Testis (tissue), 3 donors: ENCODE results near the gene KMT2B. TPM values are rescaled to one million over a fixed set of nuclear protein-coding genes. Genes with fewer than 3 reads are reported as not detected.

Source experiments
- DNase-seq: peaks from one replicate; pipeline ENCODE4 v3.0.0-alpha.2; 2019
- H3K27ac ChIP-seq, 2 donors: fragments of 200-600 bp; sonication (generic); one replicate each; pipeline ENCODE4 v1.5.1; 2019
- H3K27me3 ChIP-seq: fragments of 200-600 bp; sonication (generic); one replicate; pipeline ENCODE4 v1.5.1; 2019
- H3K36me3 ChIP-seq: fragments of 200-600 bp; sonication (generic); one replicate; pipeline ENCODE4 v1.5.1; 2017; ENCODE audit warnings: low read depth; ENCODE audit errors: missing control alignments
- H3K4me1 ChIP-seq: fragments of 200-600 bp; sonication (generic); one replicate; pipeline ENCODE4 v1.5.1; 2019
- H3K4me3 ChIP-seq, 2 donors: fragments of 200-600 bp; sonication (generic); one replicate each; pipeline ENCODE4 v1.5.1; 2017 to 2019
- H3K9me3 ChIP-seq: fragments of 200-600 bp; sonication (generic); one replicate; pipeline ENCODE4 v1.5.1; 2017
- CTCF ChIP-seq, 3 experiments: fragments of 450-650 bp in 2 of 3; fragments of 200-600 bp in 1 of 3; sonication (generic) in 1 of 3; IDR thresholded peaks; one replicate each; pipeline ENCODE4 v1.5.1; 2016 to 2019; ENCODE audit warnings: antibody characterized with exemption in 3 of 3, mild to moderate bottlenecking in 2 of 3, moderate library complexity in 1 of 3
- POLR2A ChIP-seq: fragments of 450-650 bp; IDR thresholded peaks from one replicate; pipeline ENCODE4 v1.6.1; 2017; ENCODE audit warnings: antibody characterized with exemption, mild to moderate bottlenecking, moderate library complexity
- WGBS, 2 donors: methylation state at CpG; one replicate each; pipeline ENCODE4 v1.1.5; 2018; 5-methylcytosine and 5-hydroxymethylcytosine counted together
- intact Hi-C: fragments of 100-400 bp; cut with DNase I; formaldehyde crosslinking; loops from one replicate; pipeline ENCODE4 v1.15.1; 2023; ENCODE audit warnings: low total_unique reads
- polyA plus RNA-seq: library from polyadenylated mRNA; stranded (reverse); fragments of 350-450 nt; fragmentation: Illumina TruSeq; extraction: RNeasy Lipid Tissue Mini Kit (QIAGEN cat#74804); gene quantifications from one replicate; pipeline ENCODE4 v1.2.3, GENCODE V29; 2014; ENCODE audit warnings: low read depth, low replicate concordance; ENCODE audit not compliant: insufficient read depth
- total RNA-seq, 2 donors: library from RNA; depleted of rRNA; stranded (reverse); fragments of >200 nt; gene quantifications; one replicate each; pipeline ENCODE4 v1.2.3, GENCODE V29; 2016

Gene KMT2B
- total and polyA plus RNA-seq, 3 donors from 2014 or later, result 73.3 to 110 (median 109) TPM

DNA sequence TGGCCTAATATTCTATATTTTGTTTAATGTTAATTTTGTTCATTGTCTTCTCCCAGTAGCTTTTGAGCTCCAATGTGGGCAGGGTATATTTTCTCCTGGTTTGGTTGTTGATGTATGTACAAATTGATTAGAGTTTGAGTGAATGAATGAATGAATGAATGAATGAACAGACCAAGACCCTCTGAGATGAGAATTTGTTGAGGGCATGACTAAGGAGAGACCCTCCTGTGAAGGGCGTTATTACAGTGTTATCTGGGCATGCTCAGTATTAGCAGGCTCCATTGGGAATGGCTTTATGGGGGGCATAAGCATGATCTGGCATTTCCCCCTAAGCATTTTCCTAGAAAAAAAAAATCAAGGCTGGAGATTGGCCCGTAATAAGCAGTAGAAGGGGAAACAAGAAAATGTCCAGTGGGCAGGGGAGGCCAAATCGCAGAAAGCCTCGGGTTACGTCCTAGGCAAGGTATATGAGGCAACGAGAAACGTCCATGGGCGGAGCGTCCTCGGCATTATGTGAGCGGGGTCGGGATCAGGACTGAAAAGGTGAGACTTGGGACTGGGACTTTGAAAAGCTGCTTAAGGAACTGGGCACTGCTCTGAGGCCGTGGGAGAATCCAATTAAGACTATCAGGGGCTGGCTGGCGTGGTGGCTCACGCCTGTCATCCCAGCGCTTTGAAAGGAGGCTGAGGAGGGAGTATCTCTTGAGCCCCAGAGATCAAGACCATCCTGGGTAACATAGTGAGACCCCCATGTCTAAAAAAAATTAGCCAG, 56.7 kb downstream of the KMT2B start:
- Histone ChIP-seq H3K27ac (no peak overlapping the region), H3K4me1 (peaks cover 7% of the 10 kb centered on the region), H3K36me3 (no peaks in the 10 kb centered on the region), H3K4me3 (peak overlapping the region in 1 of 2 donors; percentile 85), H3K27me3 (no peaks in the 10 kb centered on the region), H3K9me3 (no peaks in the 10 kb centered on the region)
- WGBS, 2 donors, result 24 to 48% methylated on average over 16 of the region's 16 CpGs
- intact Hi-C loops, result no loop called here
- TF ChIP-seq POLR2A (no peak), CTCF (IDR thresholded peaks at IDR 0.05) (no peak)
- DNase-seq, result no peak

- Histone ChIP-seq H3K9me3 (no peaks in the 10 kb centered on the region), H3K4me1 (peaks cover 7% of the 10 kb centered on the region), H3K27ac (no peak overlapping the region), H3K4me3 (peak overlapping the region in 1 of 2 donors; percentile 85), H3K36me3 (no peaks in the 10 kb centered on the region), H3K27me3 (no peaks in the 10 kb centered on the region)
- intact Hi-C loops, result no loop called here
- 24 to 26% methylated on average over 9 of the region's 9 CpGs for WGBS, 2 donors
- DNase-seq, result no peak
- no peak for TF ChIP-seq CTCF (IDR thresholded peaks at IDR 0.05)
Observed at GRCh38 chr19:35775046-35775297, 57.2 kb downstream of the KMT2B start.

DNA sequence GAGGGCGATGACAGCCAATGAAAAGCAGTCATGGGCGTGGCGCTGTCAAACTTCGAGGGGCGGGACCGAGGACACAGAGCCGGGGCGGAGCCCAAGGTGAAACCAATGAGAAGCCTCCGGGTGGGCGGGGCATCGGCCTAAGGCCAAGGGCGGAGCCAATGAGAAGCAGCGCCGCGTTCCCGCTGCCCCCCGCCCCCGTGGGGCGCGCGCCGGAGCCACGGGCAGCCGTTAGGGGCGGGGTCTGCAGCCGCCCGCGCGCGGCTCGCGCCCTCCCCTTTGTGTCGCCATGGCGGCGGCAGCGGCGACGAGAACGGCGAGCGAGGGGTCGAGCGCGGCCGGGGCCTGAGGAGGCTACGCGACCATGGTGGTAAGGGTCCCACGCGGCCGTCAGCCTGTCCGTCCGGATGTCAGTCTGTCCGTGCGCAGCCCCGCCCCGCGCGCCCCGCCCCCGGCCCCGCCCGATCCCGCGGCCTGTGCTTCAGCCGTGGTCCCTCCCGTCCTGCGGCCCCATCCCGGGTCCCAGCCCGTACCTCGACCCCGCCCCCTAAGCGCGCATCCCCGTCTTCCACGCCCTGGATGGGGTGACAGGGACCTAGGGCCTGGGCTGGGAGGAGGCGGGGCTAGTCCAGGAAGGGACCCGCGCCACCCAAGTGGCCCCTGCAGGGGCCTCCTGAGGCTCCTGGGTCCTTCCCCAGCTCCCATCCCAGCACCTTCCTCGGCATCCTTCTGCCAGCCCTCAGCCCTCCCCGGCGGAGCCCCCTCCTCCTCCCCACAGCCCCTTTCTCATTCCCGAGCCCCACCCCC, 57.7 kb downstream of the KMT2B start, which contains the start of gene ARHGAP33:
TSS of gene ARHGAP33 (plus strand) at position 267 of the 804 bp plus-strand sequence. CDS start at position 362, 95 bp downstream.
- Histone ChIP-seq H3K36me3 (no peaks in the 10 kb centered on the region), H3K27ac (peak within 1 kb of the TSS in 1 of 2 donors; percentile 33), H3K9me3 (no peaks in the 10 kb centered on the region), H3K4me1 (peaks cover 7% of the 10 kb centered on the region), H3K27me3 (no peaks in the 10 kb centered on the region), H3K4me3 (peak within 1 kb of the TSS; percentile 74 to 85)
- peak; percentile 99 for DNase-seq
- 1 to 2% methylated on average over 22 to 45 of the region's 82 CpGs for WGBS, 2 donors
- intact Hi-C loops, result no loop called here
- TF ChIP-seq CTCF (IDR thresholded peaks at IDR 0.05) (no peak), POLR2A (no peak)

GRCh38 chr19:35776102-35776788, 58.4 kb downstream of the KMT2B start:
- Histone ChIP-seq H3K27ac (peak overlapping the region in 1 of 2 donors; percentile 33), H3K4me3 (peak overlapping the region; percentile 74 to 85)
- 47 to 55% methylated on average over 13 of the region's 13 CpGs for WGBS, 2 donors

More at GRCh38 chr19:35776102-35776788, 58.4 kb downstream of the KMT2B start:
- Histone ChIP-seq H3K36me3 (no peaks in the 10 kb centered on the region), H3K9me3 (no peaks in the 10 kb centered on the region), H3K27me3 (no peaks in the 10 kb centered on the region), H3K4me1 (peaks cover 7% of the 10 kb centered on the region)
- TF ChIP-seq CTCF (IDR thresholded peaks at IDR 0.05), result no peak
- no peak for DNase-seq
- intact Hi-C loops, result no loop called here
